ENCODE measurements around the gene LACRT.

GRCh38 chr12:54606556-54606955 lies 28.1 kb downstream of the LACRT start:
- no peak for TF ChIP-seq CTCF (IDR thresholded peaks at IDR 0.05)
- no peak for TF ChIP-seq ZNF232 (CRISPR knock-in tag; IDR thresholded peaks at IDR 0.05)
- no peak for TF ChIP-seq RORB (CRISPR knock-in tag; IDR thresholded peaks at IDR 0.05)
- no peak for TF ChIP-seq ZBTB21 (CRISPR knock-in tag; IDR thresholded peaks at IDR 0.05; ENCODE audit: borderline replicate concordance)

All from WTC11 (cell line).